H1 (cell line): Measurements from ENCODE around the gene RGR. TPM values are rescaled to one million over a fixed set of nuclear protein-coding genes. Genes with fewer than 3 reads are reported as not detected.

Experiments
- CTCF ChIA-PET: fragments of 300-600 bp; sonication (Branson Sonifier 250); formaldehyde crosslinking; loops from one replicate; lab custom pipeline; 2021; ENCODE audit not compliant: partially characterized antibody; lab: Charles Lee
- POLR2A ChIA-PET: fragments of 300-600 bp; sonication (Branson Sonifier 250); formaldehyde crosslinking; loops from one replicate; lab custom pipeline; 2021; ENCODE audit warnings: inconsistent platforms; ENCODE audit not compliant: partially characterized antibody; lab: Charles Lee
- DNase-seq, 2 experiments: peaks; one replicate each; pipeline versions ENCODE4 v3.0.0 to v3.0.0-alpha.2; 2010 to 2022; ENCODE audit warnings: low spot score in 2 of 2, low read depth in 1 of 2, mixed read lengths in 1 of 2
- FAIRE-seq: peaks from 2 replicates; lab custom pipeline; 2011; peaks lifted over from hg19 to GRCh38; lab: Jason Lieb, UNC
- H2AFZ ChIP-seq: 2 replicates; pipeline ENCODE4 v1.8.1; 2012; ENCODE audit warnings: low read length, inconsistent platforms
- H2AK5ac ChIP-seq: 2 replicates; pipeline ENCODE4 v1.6.1; 2013; ENCODE audit warnings: low read depth, low read length
- H2BK120ac ChIP-seq: replicated peaks from 2 replicates; pipeline ENCODE3; 2013; ENCODE audit warnings: low read depth, low read length, inconsistent platforms
- H2BK12ac ChIP-seq: 2 replicates; pipeline ENCODE4 v1.6.1; 2013; ENCODE audit warnings: low read depth, low read length
- H2BK15ac ChIP-seq: 2 replicates; pipeline ENCODE4 v1.6.1; 2013; ENCODE audit warnings: low read length
- H2BK20ac ChIP-seq: 2 replicates; pipeline ENCODE4 v1.6.1; 2013; ENCODE audit warnings: low read length
- H2BK5ac ChIP-seq: 2 replicates; pipeline ENCODE4 v1.6.1; 2013; ENCODE audit warnings: low read depth, low read length
- H3K14ac ChIP-seq: 2 replicates; pipeline ENCODE4 v1.6.1; 2013; ENCODE audit warnings: inconsistent platforms; ENCODE audit not compliant: insufficient read length
- H3K18ac ChIP-seq: 2 replicates; pipeline ENCODE4 v1.6.1; 2013; ENCODE audit warnings: low read length; ENCODE audit errors: extremely low read depth
- H3K23ac ChIP-seq: 2 replicates; pipeline ENCODE4 v1.6.1; 2013; ENCODE audit warnings: inconsistent platforms; ENCODE audit not compliant: insufficient read length
- H3K23me2 ChIP-seq: 2 replicates; pipeline ENCODE4 v1.6.1; 2013; ENCODE audit warnings: low read depth, low read length
- H3K27ac ChIP-seq: 2 replicates; pipeline ENCODE4 v1.6.1; 2011; ENCODE audit warnings: low read depth, low read length, inconsistent platforms
- H3K27me3 ChIP-seq, 4 experiments: replicated peaks in 1 of 4; 1 replicate in 1 of 4; 2 replicates in 3 of 4; pipeline versions ENCODE4 v1.6.1 to v1.8.1; 2011 to 2013; ENCODE audit warnings: low read length in 3 of 4, mild to moderate bottlenecking in 3 of 4, inconsistent platforms in 2 of 4, mixed read lengths in 2 of 4, moderate library complexity in 1 of 4; ENCODE audit not compliant: control insufficient read depth in 3 of 4, insufficient read depth in 3 of 4; ENCODE audit errors: extremely low read depth in 1 of 4
- H3K36me3 ChIP-seq, 4 experiments: 2 replicates each; pipeline versions ENCODE4 v1.6.1 to v1.8.1; 2011 to 2013; ENCODE audit warnings: mild to moderate bottlenecking in 4 of 4, low read length in 3 of 4, moderate library complexity in 2 of 4, control low read depth in 1 of 4, inconsistent platforms in 1 of 4; ENCODE audit not compliant: insufficient read depth in 4 of 4, control insufficient read depth in 2 of 4
- H3K4ac ChIP-seq: replicated peaks from 2 replicates; pipeline ENCODE3; 2013; ENCODE audit warnings: low read length, low read depth, mixed read lengths, inconsistent platforms; ENCODE audit not compliant: insufficient read length
- H3K4me1 ChIP-seq, 4 experiments: replicated peaks in 1 of 4; 1 replicate in 1 of 4; 2 replicates in 3 of 4; pipeline versions ENCODE4 v1.6.1 to v1.8.1; 2011 to 2013; ENCODE audit warnings: low read length in 3 of 4, inconsistent platforms in 2 of 4, mixed read lengths in 1 of 4; ENCODE audit not compliant: insufficient read depth in 4 of 4, control insufficient read depth in 3 of 4
- H3K4me2 ChIP-seq, 2 experiments: 2 replicates each; pipeline versions ENCODE4 v1.6.1 to v1.8.1; 2011 to 2013; ENCODE audit warnings: low read depth in 2 of 2, low read length in 2 of 2, control low read depth in 1 of 2, inconsistent platforms in 1 of 2, mild to moderate bottlenecking in 1 of 2; ENCODE audit not compliant: insufficient read depth in 1 of 2
- H3K4me3 ChIP-seq, 4 experiments: fragments of 200-600, 300-600 bp in 1 of 4; sonication (generic), shearing (Covaris generic), sonication (Bioruptor Twin) in 1 of 4; 2 replicates each; pipeline versions ENCODE4 v1.5.1 to v1.8.1; 2011 to 2016; ENCODE audit warnings: low read length in 4 of 4, low read depth in 3 of 4, control low read depth in 2 of 4, inconsistent platforms in 2 of 4, mild to moderate bottlenecking in 2 of 4, mixed read lengths in 1 of 4, moderate library complexity in 1 of 4; ENCODE audit not compliant: insufficient read depth in 2 of 4; ENCODE audit errors: extremely low read depth in 1 of 4
- H3K56ac ChIP-seq: replicated peaks from 2 replicates; pipeline ENCODE3; 2013; ENCODE audit warnings: low read depth, mild to moderate bottlenecking, mixed read lengths, low read length, inconsistent platforms; ENCODE audit not compliant: insufficient read length
- H3K79me1 ChIP-seq: 2 replicates; pipeline ENCODE4 v1.6.1; 2013; ENCODE audit warnings: low read depth, low read length, control low read depth
- H3K79me2 ChIP-seq, 2 experiments: 2 replicates each; pipeline versions ENCODE4 v1.6.1 to v1.8.1; 2012 to 2013; ENCODE audit warnings: low read length in 2 of 2, mild to moderate bottlenecking in 2 of 2, inconsistent platforms in 1 of 2; ENCODE audit not compliant: insufficient read depth in 2 of 2, control insufficient read depth in 1 of 2
- H3K9ac ChIP-seq, 4 experiments: replicated peaks in 1 of 4; 1 replicate in 1 of 4; 2 replicates in 3 of 4; pipeline versions ENCODE4 v1.6.1 to v1.8.1; 2011 to 2013; ENCODE audit warnings: low read depth in 3 of 4, low read length in 3 of 4, control low read depth in 2 of 4, mild to moderate bottlenecking in 2 of 4, moderate library complexity in 2 of 4, inconsistent platforms in 1 of 4; ENCODE audit errors: extremely low read depth in 1 of 4
- H3K9me3 ChIP-seq, 2 experiments: 2 replicates each; pipeline versions ENCODE4 v1.6.1 to v1.8.1; 2012 to 2013; ENCODE audit warnings: mild to moderate bottlenecking in 2 of 2, moderate library complexity in 2 of 2, control low read depth in 1 of 2, inconsistent platforms in 1 of 2, low read depth in 1 of 2, low read length in 1 of 2, mixed read lengths in 1 of 2; ENCODE audit not compliant: insufficient read depth in 2 of 2
- H4K20me1 ChIP-seq, 2 experiments: replicated peaks in 1 of 2; 2 replicates each; pipeline versions ENCODE3 to v1.8.1; 2011 to 2013; ENCODE audit warnings: inconsistent platforms in 2 of 2, low read length in 2 of 2, mild to moderate bottlenecking in 1 of 2; ENCODE audit not compliant: insufficient read depth in 2 of 2, control insufficient read depth in 1 of 2
- H4K5ac ChIP-seq: 2 replicates; pipeline ENCODE4 v1.6.1; 2013; ENCODE audit warnings: low read length, low read depth, mixed read lengths, inconsistent platforms; ENCODE audit not compliant: insufficient read length
- H4K8ac ChIP-seq: 2 replicates; pipeline ENCODE4 v1.8.0; 2013; ENCODE audit warnings: mild to moderate bottlenecking, moderate library complexity, low read length, inconsistent platforms; ENCODE audit not compliant: insufficient read depth; ENCODE audit errors: extremely low read depth
- H4K91ac ChIP-seq: replicated peaks from 2 replicates; pipeline ENCODE3; 2013; ENCODE audit warnings: low read length, mixed read lengths, inconsistent platforms; ENCODE audit not compliant: insufficient read length
- BCL11A ChIP-seq, 2 experiments: IDR thresholded peaks; one replicate each; pipeline ENCODE4 v1.6.1; 2011; ENCODE audit warnings: low read depth in 2 of 2, low read length in 2 of 2, mild to moderate bottlenecking in 2 of 2
- BRCA1 ChIP-seq: IDR thresholded peaks from 2 replicates; pipeline ENCODE4 v1.6.1; 2012; ENCODE audit warnings: low read depth, low read length, improper control_type of control experiment
- GTF2F1 ChIP-seq: IDR thresholded peaks from 2 replicates; pipeline ENCODE4 v1.6.1; 2012; ENCODE audit warnings: low read depth, low read length, improper control_type of control experiment, borderline replicate concordance
- HDAC2 ChIP-seq, 2 experiments: fragments of 300-600 bp in 1 of 2; sonication (generic) in 1 of 2; IDR thresholded peaks; 2 replicates each; pipeline ENCODE4 v1.6.1; 2011 to 2012; ENCODE audit warnings: low read depth in 2 of 2, low read length in 2 of 2, mild to moderate bottlenecking in 2 of 2, moderate library complexity in 2 of 2, borderline replicate concordance in 1 of 2, inconsistent platforms in 1 of 2
- HDAC6 ChIP-seq: IDR thresholded peaks from one replicate; pipeline ENCODE4 v1.7.1; 2012; ENCODE audit warnings: low read depth, mild to moderate bottlenecking, inconsistent platforms, low read length, moderate library complexity
- NANOG ChIP-seq: IDR thresholded peaks from 2 replicates; pipeline ENCODE4 v1.6.1; 2011; ENCODE audit warnings: low read length, low read depth, mild to moderate bottlenecking, inconsistent platforms; ENCODE audit not compliant: insufficient read depth, poor library complexity, severe bottlenecking
- RBBP5 ChIP-seq: IDR thresholded peaks from 2 replicates; pipeline ENCODE4 v1.7.1; 2012; ENCODE audit warnings: low read depth, mild to moderate bottlenecking, inconsistent platforms, low read length, moderate library complexity, borderline replicate concordance
- SIRT6 ChIP-seq: IDR thresholded peaks from one replicate; pipeline ENCODE4 v1.7.1; 2012; ENCODE audit warnings: low read length, inconsistent platforms
- SIX5 ChIP-seq: IDR thresholded peaks from 2 replicates; pipeline ENCODE4 v1.6.1; 2011; ENCODE audit warnings: mild to moderate bottlenecking, low read depth, low read length
- SP1 ChIP-seq: IDR thresholded peaks from 2 replicates; pipeline ENCODE4 v1.6.1; 2011; ENCODE audit warnings: low read depth, low read length
- SP4 ChIP-seq: IDR thresholded peaks from 2 replicates; pipeline ENCODE4 v1.6.1; 2012; ENCODE audit warnings: low read length, inconsistent platforms
- WGBS, 2 experiments: shearing (Covaris generic) in 1 of 2; methylation state at CpG; one replicate each; pipeline versions ENCODE4 v1.1.6 to v1.1.7; 2013 to 2015; ENCODE audit warnings: low lambda C conversion rate in 2 of 2, mixed read lengths in 2 of 2, inconsistent platforms in 1 of 2, low coverage in 1 of 2, missing lambda C conversion rate in 1 of 2; ENCODE audit not compliant: insufficient replicate concordance in 2 of 2, insufficient coverage in 1 of 2, insufficient read length in 1 of 2; ENCODE audit errors: extremely low coverage in 1 of 2, missing lambda C conversion rate in 1 of 2; 5-methylcytosine and 5-hydroxymethylcytosine counted together
- polyA plus RNA-seq, 7 experiments: library from polyadenylated mRNA; depleted of rRNA in 3 of 7; stranded (reverse) in 5 of 7; unstranded in 2 of 7; fragments of >200 nt in 5 of 7; fragments of 200-250 nt in 2 of 7; gene quantifications; 1 replicate in 5 of 7; 2 replicates in 1 of 7; 4 replicates in 1 of 7; pipeline versions ENCODE4 v1.2.1 to v1.2.3, GENCODE V29; 2011 to 2013; ENCODE audit warnings: missing spikeins in 2 of 7, mixed read lengths in 2 of 7
- total RNA-seq: library from RNA; stranded (reverse); fragmentation: NEBNext Ultra II Directional; extraction: Animal tissue kit (Norgen Biotek cat#: 25700); gene quantifications from 2 replicates; pipeline ENCODE4 v1.2.1, GENCODE V29; 2021

RGR gene
- total and polyA plus RNA-seq, 2 of the 8 experiments (the other 6 are each of a cell fraction or from before 2014, with no cell fraction given) = not detected

- H3K14ac ChIP-seq = no peak overlapping the region
- H3K4me3 ChIP-seq = no peak overlapping the region
- H2AK5ac ChIP-seq = no peak overlapping the region
- H4K5ac ChIP-seq = no peak overlapping the region
- no peaks in the 10 kb centered on the region for H3K36me3 ChIP-seq
- H3K18ac ChIP-seq = no peak overlapping the region
- no peak overlapping the region for H2BK20ac ChIP-seq
- no peak overlapping the region for H3K27ac ChIP-seq
- no peaks in the 10 kb centered on the region for H3K9me3 ChIP-seq
- no peak overlapping the region for H3K4ac ChIP-seq
- H3K23me2 ChIP-seq = no peaks in the 10 kb centered on the region
- CTCF ChIA-PET = interaction anchor here (0.6 to 8.8 kb wide), 17 partner anchors 9 to 324 kb away, joined by 3 to 113 read pairs (median 9); partner anchors contain the start of gene LRIT2
- peaks cover 0 to 4% (median 0%) of the 10 kb centered on the region in 4 experiments; a peak in 1 of 7 replicates for H3K4me1 ChIP-seq
- H2BK120ac ChIP-seq = no peak overlapping the region
- H2BK5ac ChIP-seq = no peak overlapping the region
- no peak overlapping the region for H3K23ac ChIP-seq
- no peaks in the 10 kb centered on the region for H3K79me1 ChIP-seq
- H4K91ac ChIP-seq = no peak overlapping the region
- no peak overlapping the region for H3K4me2 ChIP-seq
- no peaks in the 10 kb centered on the region for H3K27me3 ChIP-seq
- DNase-seq (no peak), FAIRE-seq (no peak)
- no peak overlapping the region for H3K56ac ChIP-seq
- H4K20me1 ChIP-seq = no peaks in the 10 kb centered on the region
- TF ChIP-seq SIX5 (no peak), SP4 (no peak), SP1 (no peak), BCL11A (IDR thresholded peaks at IDR 0.05; ENCODE audit: low read depth in 2 of 2, low read length in 2 of 2) (no peak), HDAC2 (IDR thresholded peaks at IDR 0.05; ENCODE audit: borderline replicate concordance in 1 of 2, low read depth in 2 of 2, low read length in 2 of 2) (no peak), RBBP5 (no peak), SIRT6 (no peak), BRCA1 (no peak), GTF2F1 (no peak), HDAC6 (no peak), NANOG (no peak)
- TF ChIP-seq, all 59 proteins: peak for 0
- H2AFZ ChIP-seq = no peak overlapping the region
- no peak overlapping the region for H2BK15ac ChIP-seq
- POLR2A ChIA-PET = no interaction called here
- no peaks in the 10 kb centered on the region for H3K79me2 ChIP-seq
- no peak overlapping the region for H2BK12ac ChIP-seq
- WGBS, 2 experiments = 85% methylated on average over 11 of the region's 11 CpGs; no CpG with 5 or more reads in 1 of the 2 experiments
- H3K9ac ChIP-seq = no peak overlapping the region
- no peak overlapping the region for H4K8ac ChIP-seq
Measured at GRCh38 chr10:84213076-84213475, 31.8 kb upstream of the RGR start.
